Measurements from ENCODE around the gene DENND4A.

- TF ChIP-seq, protein P1, sequence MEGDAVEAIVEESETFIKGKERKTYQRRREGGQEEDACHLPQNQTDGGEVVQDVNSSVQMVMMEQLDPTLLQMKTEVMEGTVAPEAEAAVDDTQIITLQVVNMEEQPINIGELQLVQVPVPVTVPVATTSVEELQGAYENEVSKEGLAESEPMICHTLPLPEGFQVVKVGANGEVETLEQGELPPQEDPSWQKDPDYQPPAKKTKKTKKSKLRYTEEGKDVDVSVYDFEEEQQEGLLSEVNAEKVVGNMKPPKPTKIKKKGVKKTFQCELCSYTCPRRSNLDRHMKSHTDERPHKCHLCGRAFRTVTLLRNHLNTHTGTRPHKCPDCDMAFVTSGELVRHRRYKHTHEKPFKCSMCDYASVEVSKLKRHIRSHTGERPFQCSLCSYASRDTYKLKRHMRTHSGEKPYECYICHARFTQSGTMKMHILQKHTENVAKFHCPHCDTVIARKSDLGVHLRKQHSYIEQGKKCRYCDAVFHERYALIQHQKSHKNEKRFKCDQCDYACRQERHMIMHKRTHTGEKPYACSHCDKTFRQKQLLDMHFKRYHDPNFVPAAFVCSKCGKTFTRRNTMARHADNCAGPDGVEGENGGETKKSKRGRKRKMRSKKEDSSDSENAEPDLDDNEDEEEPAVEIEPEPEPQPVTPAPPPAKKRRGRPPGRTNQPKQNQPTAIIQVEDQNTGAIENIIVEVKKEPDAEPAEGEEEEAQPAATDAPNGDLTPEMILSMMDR (IDR thresholded peaks at IDR 0.05), result no peak
- TF ChIP-seq EZH2 (IDR thresholded peaks at IDR 0.05; ENCODE audit: borderline replicate concordance, insufficient read depth, low read depth, low read length, poor library complexity, severe bottlenecking), result no peak
Observed at GRCh38 chr15:65795663-65796216, 3.6 kb upstream of the DENND4A start.
